B cell (primary cell): Measurements from ENCODE around the gene AGPAT3. TPM values are rescaled to one million over a fixed set of nuclear protein-coding genes. Genes with fewer than 3 reads are reported as not detected.

Experiments used
- ATAC-seq: fragments of 200-7000 bp; cut with Tn5 transposase; one replicate; pipeline ENCODE4 v1.10.0; 2021; ENCODE audit warnings: low read depth, mild to moderate bottlenecking, moderate number of reproducible peaks, moderate library complexity
- CTCF ChIA-PET: fragments of 350-600 bp; sonication (Branson Sonifier 250); formaldehyde crosslinking; loops from one replicate; lab custom pipeline; 2021; ENCODE audit warnings: antibody characterized with exemption, inconsistent platforms; lab: Charles Lee
- POLR2A ChIA-PET: fragments of 350-600 bp; sonication (Branson Sonifier 250); formaldehyde crosslinking; loops from one replicate; lab custom pipeline; 2021; ENCODE audit warnings: antibody characterized with exemption; lab: Charles Lee
- DNase-seq: peaks from one replicate; pipeline ENCODE4 v3.0.0; 2013
- H2AFZ ChIP-seq: 2 replicates; pipeline ENCODE4 v1.6.1; 2012; ENCODE audit warnings: mild to moderate bottlenecking, low read depth, low read length; ENCODE audit not compliant: insufficient read depth, poor library complexity, severe bottlenecking
- H3K27ac ChIP-seq, 2 donors: 1 replicate in 1 of 2; 2 replicates in 1 of 2; pipeline ENCODE4 v1.5.1; 2012 to 2013; ENCODE audit warnings: low read length in 2 of 2, mild to moderate bottlenecking in 2 of 2, moderate library complexity in 1 of 2
- H3K27me3 ChIP-seq, 4 experiments: fragments of 200-600 bp in 1 of 4; sonication (generic) in 1 of 4; replicated peaks in 1 of 4; 1 replicate in 2 of 4; 2 replicates in 2 of 4; pipeline versions ENCODE4 v1.6.1 to v1.7.0; 2013 to 2016; ENCODE audit warnings: low read length in 3 of 4, mild to moderate bottlenecking in 2 of 4, mixed read lengths in 1 of 4, moderate library complexity in 1 of 4; ENCODE audit not compliant: insufficient read depth in 4 of 4, control insufficient read depth in 3 of 4; ENCODE audit errors: control extremely low read depth in 1 of 4
- H3K36me3 ChIP-seq, 2 experiments: replicated peaks in 1 of 2; 1 replicate in 1 of 2; 2 replicates in 1 of 2; pipeline versions ENCODE4 v1.6.1 to v1.7.1; 2013; ENCODE audit warnings: low read length in 1 of 2; ENCODE audit not compliant: insufficient read depth in 2 of 2, control insufficient read depth in 1 of 2; ENCODE audit errors: control extremely low read depth in 1 of 2, extremely low read depth in 1 of 2
- H3K4me1 ChIP-seq, 2 donors: fragments of 200-600 bp in 1 of 2; sonication (generic) in 1 of 2; 1 replicate in 1 of 2; 2 replicates in 1 of 2; pipeline versions ENCODE4 v1.5.1 to v1.6.1; 2013 to 2017; ENCODE audit warnings: low read length in 2 of 2; ENCODE audit not compliant: control insufficient read depth in 2 of 2, insufficient read depth in 2 of 2
- H3K4me2 ChIP-seq: replicated peaks from 2 replicates; pipeline ENCODE3; 2012; ENCODE audit warnings: mild to moderate bottlenecking, low read depth, low read length; ENCODE audit not compliant: poor library complexity, severe bottlenecking
- H3K4me3 ChIP-seq, 5 experiments: fragments of 200-600 bp in 1 of 5; sonication (generic) in 1 of 5; 1 replicate in 3 of 5; 2 replicates in 2 of 5; pipeline versions ENCODE4 v1.5.1 to v1.7.0; 2011 to 2016; ENCODE audit warnings: low read length in 4 of 5, mild to moderate bottlenecking in 4 of 5, low read depth in 2 of 5, control low read depth in 1 of 5, moderate library complexity in 1 of 5; ENCODE audit not compliant: insufficient read depth in 1 of 5; ENCODE audit errors: control extremely low read depth in 1 of 5, extremely low read depth in 1 of 5
- H3K79me2 ChIP-seq: fragments of 200-600 bp; sonication (generic); one replicate; pipeline ENCODE4 v1.6.0; 2016; ENCODE audit warnings: low read length; ENCODE audit not compliant: control insufficient read depth, insufficient read depth
- H3K9ac ChIP-seq: fragments of 200-600 bp; sonication (generic); 2 replicates; pipeline ENCODE4 v1.6.1; 2017; ENCODE audit warnings: mild to moderate bottlenecking, low read length, moderate library complexity
- H3K9me3 ChIP-seq, 3 donors: one replicate each; pipeline versions ENCODE4 v1.6.1 to v1.7.1; 2013; ENCODE audit warnings: low read length in 2 of 3; ENCODE audit not compliant: control insufficient read depth in 2 of 3, insufficient read depth in 1 of 3; ENCODE audit errors: control extremely low read depth in 1 of 3
- H4K20me1 ChIP-seq: 2 replicates; pipeline ENCODE4 v1.6.0; 2012; ENCODE audit warnings: mild to moderate bottlenecking, low read length; ENCODE audit not compliant: insufficient read depth, control insufficient read depth, poor library complexity, severe bottlenecking
- H3K27ac Mint-ChIP-seq: one replicate; pipeline ENCODE4 v1.8.0; 2021; ENCODE audit warnings: mixed read lengths
- H3K27me3 Mint-ChIP-seq: one replicate; pipeline ENCODE4 v1.8.0; 2021; ENCODE audit warnings: mixed read lengths
- H3K4me1 Mint-ChIP-seq: one replicate; pipeline ENCODE4 v1.8.0; 2021; ENCODE audit warnings: mixed read lengths
- H3K4me3 Mint-ChIP-seq: one replicate; pipeline ENCODE4 v1.8.0; 2021; ENCODE audit warnings: mixed read lengths
- H3K9me3 Mint-ChIP-seq: one replicate; pipeline ENCODE4 v1.8.0; 2022; ENCODE audit warnings: mixed read lengths; ENCODE audit not compliant: insufficient read depth
- EZH2 ChIP-seq: IDR thresholded peaks from 2 replicates; pipeline ENCODE4 v1.6.1; 2012; ENCODE audit warnings: borderline replicate concordance, low read depth, mild to moderate bottlenecking, moderate library complexity, low read length; ENCODE audit not compliant: insufficient read depth, poor library complexity, severe bottlenecking
- WGBS: methylation state at CpG from one replicate; pipeline ENCODE4 v1.1.5; 2013; ENCODE audit warnings: missing lambda C conversion rate; ENCODE audit not compliant: insufficient coverage; 5-methylcytosine and 5-hydroxymethylcytosine counted together
- intact Hi-C: fragments of 100-400 bp; cut with micrococcal nuclease; formaldehyde crosslinking; loops from one replicate; pipeline ENCODE4 v1.10.0; 2022
- polyA plus RNA-seq: library from polyadenylated mRNA; depleted of rRNA; stranded (reverse); fragments of >200 nt; gene quantifications from 2 replicates; pipeline ENCODE4 v1.2.3, GENCODE V29; 2012
- total RNA-seq, 2 donors: library from RNA; stranded (reverse); fragments of 120-200 nt in 1 of 2; gene quantifications; 1 replicate in 1 of 2; 2 replicates in 1 of 2; pipeline versions ENCODE4 v1.2.3 to v1.2.4, GENCODE V29; 2013 to 2022
- TF ChIP-seq, protein P1 (sequence below): fragments of 200-600 bp; IDR thresholded peaks from one replicate; pipeline ENCODE4 v1.8.0; 2022; ENCODE audit warnings: antibody characterized with exemption, mild to moderate bottlenecking

The AGPAT3 gene
- total and polyA plus RNA-seq, 2 donors (not counting 1 experiment from before 2014, with no cell fraction given), result 14.3 to 49.3 TPM

DNA sequence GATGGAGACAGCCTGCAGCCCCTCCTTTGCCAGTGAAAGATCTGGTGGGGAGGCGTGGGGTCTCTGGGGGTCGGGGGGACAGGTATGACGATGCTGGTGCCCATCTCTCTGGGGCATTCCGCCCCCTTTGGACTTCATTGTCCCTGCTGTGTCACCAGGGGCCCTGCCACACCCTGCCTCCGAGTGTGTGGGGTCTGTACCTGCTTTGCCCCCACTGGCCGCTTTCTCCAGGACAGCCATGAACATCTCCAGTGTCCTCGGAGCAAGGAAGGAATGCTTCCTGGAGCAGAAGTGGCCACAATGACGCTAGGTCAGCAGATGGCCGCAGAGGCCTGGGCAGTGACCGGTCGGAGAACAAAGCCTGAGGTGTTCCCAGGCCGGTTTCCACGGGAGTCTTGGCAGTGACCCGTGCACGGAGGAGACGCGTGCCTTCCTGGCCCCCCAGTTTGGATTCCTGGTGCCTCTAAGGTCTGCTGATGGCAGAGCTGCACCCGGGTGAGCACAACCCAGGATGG lies 128.5 kb downstream of the AGPAT3 start:
- Histone ChIP-seq H3K4me1 (no peaks in the 10 kb centered on the region), H3K9me3 (peaks cover 0 to 8% (median 0%) of the 10 kb centered on the region in 3 donors), H3K9ac (no peak overlapping the region), H2AFZ (no peak overlapping the region), H4K20me1 (no peaks in the 10 kb centered on the region), H3K36me3 (no peaks in the 10 kb centered on the region), H3K27ac (no peak overlapping the region), H3K4me3 (no peak overlapping the region), H3K79me2 (no peaks in the 10 kb centered on the region), H3K27me3 (peaks cover 0 to 3% (median 1%) of the 10 kb centered on the region in 4 experiments), H3K4me2 (no peak overlapping the region)
- TF ChIP-seq EZH2, result no peak
- TF ChIP-seq, protein P1, sequence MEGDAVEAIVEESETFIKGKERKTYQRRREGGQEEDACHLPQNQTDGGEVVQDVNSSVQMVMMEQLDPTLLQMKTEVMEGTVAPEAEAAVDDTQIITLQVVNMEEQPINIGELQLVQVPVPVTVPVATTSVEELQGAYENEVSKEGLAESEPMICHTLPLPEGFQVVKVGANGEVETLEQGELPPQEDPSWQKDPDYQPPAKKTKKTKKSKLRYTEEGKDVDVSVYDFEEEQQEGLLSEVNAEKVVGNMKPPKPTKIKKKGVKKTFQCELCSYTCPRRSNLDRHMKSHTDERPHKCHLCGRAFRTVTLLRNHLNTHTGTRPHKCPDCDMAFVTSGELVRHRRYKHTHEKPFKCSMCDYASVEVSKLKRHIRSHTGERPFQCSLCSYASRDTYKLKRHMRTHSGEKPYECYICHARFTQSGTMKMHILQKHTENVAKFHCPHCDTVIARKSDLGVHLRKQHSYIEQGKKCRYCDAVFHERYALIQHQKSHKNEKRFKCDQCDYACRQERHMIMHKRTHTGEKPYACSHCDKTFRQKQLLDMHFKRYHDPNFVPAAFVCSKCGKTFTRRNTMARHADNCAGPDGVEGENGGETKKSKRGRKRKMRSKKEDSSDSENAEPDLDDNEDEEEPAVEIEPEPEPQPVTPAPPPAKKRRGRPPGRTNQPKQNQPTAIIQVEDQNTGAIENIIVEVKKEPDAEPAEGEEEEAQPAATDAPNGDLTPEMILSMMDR, result no peak
- ATAC-seq, result no peak
- no peak overlapping the region for H3K27ac Mint-ChIP-seq
- DNase-seq, result no peak
- H3K4me1 Mint-ChIP-seq, result no peaks in the 10 kb centered on the region
- no peak overlapping the region for H3K4me3 Mint-ChIP-seq
- H3K9me3 Mint-ChIP-seq, result no peaks in the 10 kb centered on the region
- WGBS, result 85% methylated on average over 17 of the region's 18 CpGs
- ChIA-PET POLR2A (no interaction called here), CTCF (no interaction called here)
- peaks cover 3% of the 10 kb centered on the region for H3K27me3 Mint-ChIP-seq
- intact Hi-C loops, result no loop called here

DNA sequence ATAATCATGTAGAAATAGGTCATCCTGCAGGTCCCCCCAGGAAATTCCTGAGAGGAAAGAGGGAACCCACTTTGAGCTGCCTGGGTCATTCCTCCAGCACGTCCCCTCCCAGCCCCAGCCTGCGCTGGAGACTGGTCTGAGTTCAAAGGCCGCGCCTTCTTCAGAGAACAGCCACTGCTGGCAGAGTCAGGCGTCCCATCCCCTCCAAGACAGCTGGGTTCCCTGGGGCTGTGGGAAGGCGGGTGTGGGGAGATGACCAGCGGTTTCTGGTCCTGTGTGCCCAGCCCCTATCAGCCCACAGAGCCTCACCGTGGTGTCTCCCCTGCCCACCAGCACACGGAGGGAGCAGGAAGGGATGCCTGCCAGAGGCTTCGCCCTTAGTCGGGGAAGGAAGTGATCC lies 129.1 kb downstream of the AGPAT3 start:
- H3K4me1 Mint-ChIP-seq, result no peaks in the 10 kb centered on the region
- Histone ChIP-seq H3K79me2 (no peaks in the 10 kb centered on the region), H3K9ac (no peak overlapping the region), H3K9me3 (peaks cover 0 to 8% (median 0%) of the 10 kb centered on the region in 3 donors), H4K20me1 (no peaks in the 10 kb centered on the region), H3K4me2 (no peak overlapping the region), H3K27ac (no peak overlapping the region), H3K27me3 (peaks cover 0 to 3% (median under 1%) of the 10 kb centered on the region in 4 experiments), H3K36me3 (no peaks in the 10 kb centered on the region), H2AFZ (no peak overlapping the region), H3K4me3 (no peak overlapping the region), H3K4me1 (no peaks in the 10 kb centered on the region)
- peaks cover 6% of the 10 kb centered on the region for H3K27me3 Mint-ChIP-seq
- TF ChIP-seq EZH2, result no peak
- TF ChIP-seq, protein P1, result no peak
- no peaks in the 10 kb centered on the region for H3K9me3 Mint-ChIP-seq
- ChIA-PET POLR2A (no interaction called here), CTCF (interaction anchor here (1.1 kb wide), 1 partner anchor 19 kb away, joined by 3 read pairs; no protein-coding TSS in a partner anchor)
- intact Hi-C loops, result no loop called here
- no peak for DNase-seq
- 78% methylated on average over 3 of the region's 11 CpGs for WGBS
- H3K27ac Mint-ChIP-seq, result no peak overlapping the region
- ATAC-seq, result no peak
- no peak overlapping the region for H3K4me3 Mint-ChIP-seq
